GM20000 (cell line): ENCODE measurements around the gene KRTAP19-5.
"Not testable (repeated sequence)": the region's sequence is repeated elsewhere in the genome, so short reads cannot be mapped to it uniquely, and the experiment has no call there.

Source experiments
- DNase-seq: peaks from one replicate; pipeline ENCODE4 v3.0.0; 2012; ENCODE audit warnings: low spot score
- CTCF ChIP-seq: IDR thresholded peaks from 2 replicates; pipeline ENCODE4 v1.5.1; 2012; ENCODE audit warnings: mild to moderate bottlenecking, control low read depth; ENCODE audit errors: extremely low read depth, missing control alignments

Gene KRTAP19-5

DNA sequence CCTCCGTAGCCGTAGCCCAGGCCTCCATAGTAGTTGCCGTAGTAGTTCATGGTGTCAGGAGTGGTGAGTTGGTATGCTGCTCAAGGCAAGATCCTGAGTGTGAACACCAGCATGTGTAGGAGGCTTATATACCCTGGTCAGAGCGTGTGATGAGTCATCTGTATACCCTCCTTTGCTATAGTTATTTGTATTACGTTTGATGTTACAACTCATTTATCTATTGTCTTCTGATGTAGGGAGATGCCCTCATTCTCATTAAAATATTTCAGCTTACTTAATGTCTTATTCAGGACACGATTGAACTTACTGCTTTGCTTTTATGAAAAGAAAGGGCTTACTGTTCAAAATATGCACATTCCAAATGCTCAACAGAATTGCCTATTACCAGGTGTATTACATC is at the start of gene KRTAP19-5:
Gene KRTAP19-5, minus strand, starts transcription at position 101 of the 400 bp plus-strand sequence. Its CDS starts 51 bp downstream, at position 50.
- TF ChIP-seq CTCF, result no peak

DNA sequence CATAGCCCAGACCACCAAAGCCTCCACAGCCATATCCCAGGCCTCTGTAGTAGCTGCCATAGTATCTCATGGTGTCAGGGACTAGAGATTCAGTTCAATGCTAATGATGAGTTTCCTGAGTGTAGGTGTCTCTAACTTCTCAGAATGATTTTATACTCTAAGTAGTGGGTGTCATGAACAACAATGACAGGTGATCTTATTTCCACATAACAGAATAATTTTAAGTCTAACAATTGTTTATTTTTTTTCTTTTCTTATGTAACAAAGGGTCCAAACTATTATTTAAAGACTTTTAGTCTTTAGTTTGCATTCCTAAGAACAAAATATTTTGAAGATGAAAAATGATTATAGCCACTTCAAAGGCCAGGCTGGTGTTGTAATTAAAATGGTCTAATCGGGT is 39.8 kb upstream of the KRTAP19-5 start, which contains the start of gene KRTAP19-6:
Gene KRTAP19-6, minus strand, starts transcription at position 101 of the 400 bp plus-strand sequence. Its CDS starts 31 bp downstream, at position 70.
- DNase-seq, result no peak
- no peak for TF ChIP-seq CTCF

More for the DNA sequence above, at the start of gene KRTAP19-5:
- no peak for DNase-seq

DNA sequence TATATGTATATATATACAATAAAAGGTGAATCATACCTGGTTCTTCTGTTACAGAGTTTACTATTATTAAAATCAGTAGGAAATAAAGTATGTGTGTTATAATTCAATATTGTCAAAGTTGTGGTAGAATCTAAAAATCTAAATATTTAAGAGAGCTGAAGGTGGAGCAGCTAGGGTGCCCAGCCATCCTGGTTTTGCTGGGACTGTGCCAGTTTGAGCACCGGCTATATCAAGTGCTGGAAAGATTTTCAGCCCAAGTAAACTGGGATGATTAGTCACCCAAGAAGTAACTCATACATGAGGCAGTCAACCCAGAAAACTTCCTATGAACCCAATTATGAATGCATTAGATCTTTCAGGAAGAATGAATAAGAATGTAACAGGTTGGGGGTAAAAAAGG is 16.9 kb upstream of the KRTAP19-5 start:
- no peak for DNase-seq
- no peak for TF ChIP-seq CTCF

DNA sequence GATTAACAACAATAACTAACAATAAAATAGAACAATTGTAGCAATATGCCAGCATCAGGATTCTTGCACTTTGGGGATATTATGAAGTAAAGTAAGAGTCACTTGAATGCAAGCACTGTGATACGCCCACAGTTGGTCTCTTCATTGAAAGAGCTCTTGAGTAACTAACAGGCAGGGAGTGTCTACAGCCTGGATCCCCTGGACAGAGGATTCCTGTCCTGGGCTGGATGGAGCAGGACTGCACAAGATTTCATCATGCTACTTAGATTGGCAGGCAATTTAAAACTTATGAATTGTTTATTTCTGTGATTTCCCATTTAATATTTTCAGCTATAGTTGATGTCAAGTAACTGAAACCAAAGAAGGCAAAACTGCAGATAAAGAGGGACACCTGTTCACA is 13.7 kb upstream of the KRTAP19-5 start:
- no peak for TF ChIP-seq CTCF
- DNase-seq, result no peak

- DNase-seq, result not testable (repeated sequence)
Observed at GRCh38 chr21:30505621-30506205, 3.8 kb upstream of the KRTAP19-5 start.

DNA sequence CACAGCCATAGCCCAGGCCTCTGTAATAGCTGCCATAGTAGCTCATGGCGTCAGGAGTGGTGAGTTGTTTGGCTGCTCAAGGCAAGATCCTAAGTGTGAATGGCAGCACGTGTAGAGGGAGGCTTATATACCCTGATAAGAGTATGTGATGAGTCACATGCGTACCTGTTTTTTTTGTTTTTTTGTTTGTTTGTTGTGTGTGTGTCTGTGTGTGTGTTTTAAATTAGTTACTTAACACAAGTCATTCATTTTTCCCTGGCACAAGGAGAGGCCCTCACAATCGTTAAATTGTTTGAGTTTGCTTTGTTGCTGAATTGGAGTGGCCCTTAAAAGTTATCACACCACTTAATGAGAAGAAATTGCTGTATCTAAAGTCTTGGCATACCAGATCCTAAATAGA is 4.9 kb downstream of the KRTAP19-5 start, which contains the start of gene KRTAP19-4:
Gene KRTAP19-4, minus strand, starts transcription at position 101 of the 400 bp plus-strand sequence. Its CDS starts 55 bp downstream, at position 46.
- TF ChIP-seq CTCF, result no peak
- DNase-seq, result no peak

DNA sequence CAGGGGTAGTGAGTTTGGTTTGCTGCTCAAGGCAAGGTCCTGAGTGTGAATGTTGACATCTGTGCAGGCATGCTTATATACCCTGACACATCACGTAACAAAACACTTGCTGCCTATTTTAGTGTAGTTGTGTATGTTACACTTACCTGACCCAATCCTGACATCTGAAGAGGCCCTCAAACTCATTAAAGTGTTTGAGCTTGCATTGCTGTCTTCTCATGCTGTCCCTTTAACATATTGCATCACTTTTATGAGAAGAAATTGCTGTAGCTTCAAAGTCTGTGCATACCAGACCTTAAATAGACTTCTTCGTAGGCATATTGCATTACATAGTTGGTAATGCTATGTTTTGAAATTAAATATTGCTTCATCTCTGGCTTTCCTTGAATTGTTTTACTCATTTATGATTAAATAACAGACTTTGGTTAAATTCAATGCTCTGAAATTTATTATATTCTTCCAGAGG is 9.9 kb downstream of the KRTAP19-5 start, which contains the start of gene KRTAP19-3:
Gene KRTAP19-3, minus strand, starts transcription at position 51 of the 466 bp plus-strand sequence. CDS start 56 bp downstream, outside the sequence.
- TF ChIP-seq CTCF, result no peak
- no peak for DNase-seq

- TF ChIP-seq CTCF, result no peak
- DNase-seq, result no peak
Observed at GRCh38 chr21:30487336-30487735, 14.6 kb downstream of the KRTAP19-5 start, which contains the start of gene KRTAP19-2. Gene KRTAP19-2 (minus strand): TSS chr21:30487436. CDS start chr21:30487348, 88 bp downstream.
